HEK293T (cell line): Measurements from ENCODE around the gene SUPT3H.

Experiments used
- ARNT ChIP-seq: fragments of 450-650 bp; IDR thresholded peaks from 2 replicates; pipeline ENCODE4 v1.6.1; 2017; ENCODE audit warnings: mild to moderate bottlenecking
- BHLHE40 ChIP-seq: fragments of 450-650 bp; IDR thresholded peaks from 2 replicates; pipeline ENCODE4 v1.6.1; 2016; ENCODE audit warnings: mild to moderate bottlenecking, moderate library complexity, borderline replicate concordance
- CTBP1 ChIP-seq: fragments of 450-650 bp; IDR thresholded peaks from 2 replicates; pipeline ENCODE4 v1.6.1; 2016; ENCODE audit warnings: borderline replicate concordance
- ELF4 ChIP-seq: fragments of 450-650 bp; IDR thresholded peaks from 2 replicates; pipeline ENCODE4 v1.6.1; 2017; ENCODE audit warnings: antibody characterized with exemption
- FOXA1 ChIP-seq: fragments of 450-650 bp; IDR thresholded peaks from 2 replicates; pipeline ENCODE4 v1.6.1; 2016; ENCODE audit warnings: mild to moderate bottlenecking
- FOXK2 ChIP-seq: fragments of 450-650 bp; IDR thresholded peaks from 2 replicates; pipeline ENCODE4 v1.6.1; 2016; ENCODE audit warnings: mild to moderate bottlenecking
- FOXM1 ChIP-seq: fragments of 450-650 bp; IDR thresholded peaks from 2 replicates; pipeline ENCODE4 v1.6.1; 2017; ENCODE audit warnings: mild to moderate bottlenecking, borderline replicate concordance
- HDGF ChIP-seq: fragments of 450-650 bp; IDR thresholded peaks from 2 replicates; pipeline ENCODE4 v1.6.1; 2017; ENCODE audit warnings: antibody characterized with exemption, borderline replicate concordance
- LEF1 ChIP-seq: fragments of 450-650 bp; IDR thresholded peaks from 2 replicates; pipeline ENCODE4 v1.6.1; 2017; ENCODE audit warnings: mild to moderate bottlenecking, borderline replicate concordance
- PKNOX1 ChIP-seq: fragments of 450-650 bp; IDR thresholded peaks from 2 replicates; pipeline ENCODE4 v1.6.1; 2016
- SP1 ChIP-seq: fragments of 450-650 bp; IDR thresholded peaks from 2 replicates; pipeline ENCODE4 v1.6.1; 2017
- SUZ12 ChIP-seq: fragments of 450-650 bp; IDR thresholded peaks from 2 replicates; pipeline ENCODE4 v1.6.1; 2016; ENCODE audit warnings: mild to moderate bottlenecking
- TARDBP ChIP-seq: fragments of 450-650 bp; IDR thresholded peaks from 2 replicates; pipeline ENCODE4 v1.6.1; 2016
- ZNF384 ChIP-seq: fragments of 450-650 bp; IDR thresholded peaks from 2 replicates; pipeline ENCODE4 v1.6.1; 2016

GRCh38 chr6:44926556-44926955 lies 451.2 kb downstream of the SUPT3H start:
- TF ChIP-seq SUZ12 (no peak), HDGF (no peak), SP1 (no peak), FOXM1 (no peak), TARDBP (no peak), FOXK2 (no peak), LEF1 (no peak), PKNOX1 (no peak), ZNF384 (no peak), FOXA1 (no peak), ELF4 (no peak), BHLHE40 (no peak), ARNT (no peak), CTBP1 (no peak)
